C4-2B (cell line): ENCODE results near the gene COL15A1.

Experiments
- H3K27ac ChIP-seq: fragments of 450-650 bp; 2 replicates; pipeline ENCODE4 v1.5.1; 2017
- CTCF ChIP-seq: fragments of 450-650 bp; conservative IDR thresholded peaks from 2 replicates; pipeline ENCODE4 v1.5.1; 2017; ENCODE audit warnings: mild to moderate bottlenecking
- ZFX ChIP-seq: fragments of 450-650 bp; IDR thresholded peaks from 2 replicates; pipeline ENCODE4 v1.6.1; 2017

The COL15A1 gene

GRCh38 chr9:98994172-98995058, 50.7 kb downstream of the COL15A1 start:
- TF ChIP-seq CTCF (no peak), ZFX (no peak)
- no peak overlapping the region for H3K27ac ChIP-seq

- H3K27ac ChIP-seq, result no peak overlapping the region
- TF ChIP-seq ZFX, result no peak
- TF ChIP-seq CTCF, result no peak
Measured at GRCh38 chr9:98995059-98995671, 51.5 kb downstream of the COL15A1 start.

- no peak overlapping the region for H3K27ac ChIP-seq
- TF ChIP-seq CTCF (no peak), ZFX (no peak)
Measured at GRCh38 chr9:98995971-98996504, 52.3 kb downstream of the COL15A1 start.

- H3K27ac ChIP-seq, result no peak overlapping the region
- TF ChIP-seq ZFX (no peak), CTCF (no peak)
Measured at GRCh38 chr9:98997604-98998003, 53.9 kb downstream of the COL15A1 start.

GRCh38 chr9:98998441-98999151, 54.9 kb downstream of the COL15A1 start:
- no peak for TF ChIP-seq ZFX
- peak; percentile 95 for TF ChIP-seq CTCF
- H3K27ac ChIP-seq, result no peak overlapping the region

GRCh38 chr9:98999152-98999525, 55.4 kb downstream of the COL15A1 start:
- no peak overlapping the region for H3K27ac ChIP-seq

More at GRCh38 chr9:98999152-98999525, 55.4 kb downstream of the COL15A1 start:
- peak; percentile 60 for TF ChIP-seq CTCF
- no peak for TF ChIP-seq ZFX
